Endothelial cell (in vitro differentiated cells): ENCODE measurements around the gene MAPKAPK5. TPM values are rescaled to one million over a fixed set of nuclear protein-coding genes. Genes with fewer than 3 reads are reported as not detected.

Experiments used
- DNase-seq: peaks from one replicate; pipeline ENCODE4 v3.0.0; 2021; ENCODE audit warnings: low spot score
- H3K27ac Mint-ChIP-seq: one replicate; pipeline ENCODE4 v1.8.0; 2021; ENCODE audit warnings: mixed read lengths, inconsistent platforms; ENCODE audit not compliant: unreplicated experiment
- H3K27me3 Mint-ChIP-seq: one replicate; pipeline ENCODE4 v1.8.0; 2021; ENCODE audit warnings: mild to moderate bottlenecking, moderate library complexity, mixed read lengths, inconsistent platforms; ENCODE audit not compliant: unreplicated experiment
- H3K36me3 Mint-ChIP-seq: one replicate; pipeline ENCODE4 v1.8.0; 2021; ENCODE audit warnings: mild to moderate bottlenecking, low read depth, mixed read lengths, inconsistent platforms; ENCODE audit not compliant: unreplicated experiment
- H3K4me1 Mint-ChIP-seq: one replicate; pipeline ENCODE4 v1.8.0; 2021; ENCODE audit warnings: mild to moderate bottlenecking, mixed read lengths, inconsistent platforms; ENCODE audit not compliant: unreplicated experiment
- H3K4me3 Mint-ChIP-seq: one replicate; pipeline ENCODE4 v1.8.0; 2021; ENCODE audit warnings: mild to moderate bottlenecking, mixed read lengths, inconsistent platforms; ENCODE audit not compliant: unreplicated experiment
- H3K9me3 Mint-ChIP-seq: one replicate; pipeline ENCODE4 v1.8.0; 2021; ENCODE audit warnings: mixed read lengths, inconsistent platforms; ENCODE audit not compliant: unreplicated experiment
- total RNA-seq: library from RNA; stranded (reverse); fragmentation: NEBNext Ultra II Directional; extraction: Animal tissue kit (Norgen Biotek cat#: 25700); gene quantifications from one replicate; pipeline ENCODE4 v1.2.1, GENCODE V29; 2021; ENCODE audit not compliant: unreplicated experiment
- TF ChIP-seq, protein P1 (sequence below): fragments of 200-600 bp; sonication (generic); IDR thresholded peaks from one replicate; pipeline ENCODE4 v1.5.0; 2021; ENCODE audit warnings: antibody characterized with exemption; ENCODE audit not compliant: unreplicated experiment

The MAPKAPK5 gene
- total RNA-seq, 1 donor from 2014 or later = 48.8 TPM

DNA sequence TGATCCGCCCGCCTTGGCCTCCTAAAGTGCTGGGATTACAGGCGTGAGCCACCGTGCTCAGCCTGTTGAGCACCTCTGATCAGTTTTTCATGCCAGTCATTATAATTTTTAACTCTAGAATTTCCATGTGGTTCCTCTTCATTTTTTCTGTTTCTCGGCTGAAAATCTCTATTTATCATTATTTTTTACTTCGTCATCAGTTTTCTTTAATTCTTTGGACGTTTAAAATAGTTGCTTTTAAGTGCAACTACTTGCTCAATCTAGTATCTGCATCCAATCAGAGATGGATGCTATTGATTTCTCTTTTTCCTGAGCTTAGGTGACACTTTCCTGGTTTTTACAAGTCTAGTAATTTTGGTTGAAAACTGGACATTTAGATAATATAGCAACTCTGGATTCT, 16.8 kb downstream of the MAPKAPK5 start:
- peaks cover 3% of the 10 kb centered on the region for H3K27me3 Mint-ChIP-seq
- H3K9me3 Mint-ChIP-seq = no peaks in the 10 kb centered on the region
- no peak for DNase-seq
- no peak overlapping the region for H3K27ac Mint-ChIP-seq
- H3K36me3 Mint-ChIP-seq = peaks cover 7% of the 10 kb centered on the region
- no peak overlapping the region for H3K4me3 Mint-ChIP-seq
- TF ChIP-seq, protein P1, sequence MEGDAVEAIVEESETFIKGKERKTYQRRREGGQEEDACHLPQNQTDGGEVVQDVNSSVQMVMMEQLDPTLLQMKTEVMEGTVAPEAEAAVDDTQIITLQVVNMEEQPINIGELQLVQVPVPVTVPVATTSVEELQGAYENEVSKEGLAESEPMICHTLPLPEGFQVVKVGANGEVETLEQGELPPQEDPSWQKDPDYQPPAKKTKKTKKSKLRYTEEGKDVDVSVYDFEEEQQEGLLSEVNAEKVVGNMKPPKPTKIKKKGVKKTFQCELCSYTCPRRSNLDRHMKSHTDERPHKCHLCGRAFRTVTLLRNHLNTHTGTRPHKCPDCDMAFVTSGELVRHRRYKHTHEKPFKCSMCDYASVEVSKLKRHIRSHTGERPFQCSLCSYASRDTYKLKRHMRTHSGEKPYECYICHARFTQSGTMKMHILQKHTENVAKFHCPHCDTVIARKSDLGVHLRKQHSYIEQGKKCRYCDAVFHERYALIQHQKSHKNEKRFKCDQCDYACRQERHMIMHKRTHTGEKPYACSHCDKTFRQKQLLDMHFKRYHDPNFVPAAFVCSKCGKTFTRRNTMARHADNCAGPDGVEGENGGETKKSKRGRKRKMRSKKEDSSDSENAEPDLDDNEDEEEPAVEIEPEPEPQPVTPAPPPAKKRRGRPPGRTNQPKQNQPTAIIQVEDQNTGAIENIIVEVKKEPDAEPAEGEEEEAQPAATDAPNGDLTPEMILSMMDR = no peak
- no peaks in the 10 kb centered on the region for H3K4me1 Mint-ChIP-seq

DNA sequence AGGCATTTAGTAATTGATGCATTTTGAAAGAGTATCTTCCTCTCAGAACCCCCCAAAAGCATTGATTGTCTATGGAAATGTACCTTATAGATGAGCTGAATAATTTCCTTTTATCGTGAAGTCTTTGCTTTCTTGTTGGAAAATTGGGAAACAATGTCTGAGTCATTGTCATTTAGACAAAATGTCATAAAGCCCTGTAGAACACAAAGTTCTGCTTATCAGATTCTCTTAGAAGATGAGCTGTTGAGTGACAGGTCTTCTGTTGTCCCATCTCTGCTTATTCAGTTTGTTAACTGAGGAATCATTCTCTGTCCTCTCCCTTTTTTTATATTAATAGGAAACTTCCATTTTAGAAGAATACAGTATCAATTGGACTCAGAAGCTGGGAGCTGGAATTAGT, 22.9 kb downstream of the MAPKAPK5 start:
- Mint-ChIP-seq H3K27me3 (peaks cover 3% of the 10 kb centered on the region), H3K9me3 (no peaks in the 10 kb centered on the region), H3K4me3 (no peak overlapping the region), H3K36me3 (peaks cover 17% of the 10 kb centered on the region), H3K27ac (no peak overlapping the region), H3K4me1 (peaks cover 2% of the 10 kb centered on the region)
- TF ChIP-seq, protein P1 = no peak
- no peak for DNase-seq

DNA sequence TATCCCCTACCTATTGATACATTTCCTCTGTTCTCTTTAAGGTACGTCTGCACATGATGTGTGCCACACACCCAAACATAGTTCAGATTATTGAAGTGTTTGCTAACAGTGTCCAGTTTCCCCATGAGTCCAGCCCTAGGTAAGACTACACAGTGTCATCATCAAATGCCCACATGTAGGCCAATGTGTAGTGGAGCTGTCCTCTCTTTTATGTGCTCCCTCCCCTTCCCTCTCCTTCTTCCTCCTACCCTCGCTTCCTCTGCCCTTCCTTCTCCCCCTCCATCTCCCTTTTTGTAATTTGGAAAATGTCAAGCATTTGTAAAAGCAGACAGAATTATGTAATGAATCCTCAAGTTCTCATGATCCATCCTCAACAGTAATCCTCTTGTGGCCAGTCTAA, 25.5 kb downstream of the MAPKAPK5 start:
- Mint-ChIP-seq H3K27ac (no peak overlapping the region), H3K36me3 (peaks cover 36% of the 10 kb centered on the region), H3K9me3 (no peaks in the 10 kb centered on the region), H3K27me3 (peaks cover 3% of the 10 kb centered on the region), H3K4me3 (no peak overlapping the region), H3K4me1 (peaks cover 2% of the 10 kb centered on the region)
- DNase-seq = no peak
- TF ChIP-seq, protein P1 = no peak

DNA sequence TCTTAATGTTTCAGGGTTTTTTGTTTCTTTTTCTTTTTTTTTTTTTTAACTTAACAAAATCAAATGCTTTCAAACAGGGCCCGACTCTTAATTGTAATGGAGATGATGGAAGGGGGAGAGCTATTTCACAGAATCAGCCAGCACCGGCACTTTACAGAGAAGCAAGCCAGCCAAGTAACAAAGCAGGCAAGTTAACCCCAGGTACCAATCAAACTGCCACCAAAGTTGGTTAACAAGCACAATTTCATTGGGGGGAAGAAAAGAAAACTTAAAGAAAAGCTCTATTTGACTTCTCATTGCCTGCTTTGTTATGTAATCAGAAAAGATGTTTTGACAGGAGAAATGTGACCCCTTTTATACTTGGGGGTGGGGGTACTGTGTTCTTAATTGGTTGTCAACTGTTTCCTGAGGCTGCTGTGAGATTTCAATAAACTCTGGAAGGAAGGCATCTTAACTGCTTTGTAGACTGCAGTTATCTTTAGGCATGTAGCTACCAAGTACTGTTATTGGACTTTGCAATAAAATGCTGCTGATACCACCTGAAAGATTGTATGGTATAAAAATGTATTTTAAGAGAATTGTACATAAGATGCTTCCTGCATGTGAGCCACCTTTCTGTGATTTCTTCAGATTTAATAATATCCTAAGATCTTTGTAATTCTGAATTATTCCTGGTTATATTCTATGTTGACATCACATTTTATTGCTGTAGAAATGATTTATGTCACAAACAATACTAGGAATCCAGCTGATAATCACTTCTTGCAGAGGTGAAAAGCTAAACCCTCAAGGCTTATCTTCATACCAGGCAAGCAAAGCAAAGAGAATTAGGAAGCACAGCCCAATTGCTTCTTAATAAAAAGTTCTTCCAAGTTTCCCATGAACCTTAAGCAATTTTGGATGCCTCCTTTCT, 26.9 kb downstream of the MAPKAPK5 start:
- Mint-ChIP-seq H3K27me3 (no peaks in the 10 kb centered on the region), H3K27ac (no peak overlapping the region), H3K36me3 (peaks cover 37% of the 10 kb centered on the region), H3K9me3 (no peaks in the 10 kb centered on the region), H3K4me3 (no peak overlapping the region), H3K4me1 (peaks cover 2% of the 10 kb centered on the region)
- TF ChIP-seq, protein P1 = no peak
- DNase-seq = no peak

DNA sequence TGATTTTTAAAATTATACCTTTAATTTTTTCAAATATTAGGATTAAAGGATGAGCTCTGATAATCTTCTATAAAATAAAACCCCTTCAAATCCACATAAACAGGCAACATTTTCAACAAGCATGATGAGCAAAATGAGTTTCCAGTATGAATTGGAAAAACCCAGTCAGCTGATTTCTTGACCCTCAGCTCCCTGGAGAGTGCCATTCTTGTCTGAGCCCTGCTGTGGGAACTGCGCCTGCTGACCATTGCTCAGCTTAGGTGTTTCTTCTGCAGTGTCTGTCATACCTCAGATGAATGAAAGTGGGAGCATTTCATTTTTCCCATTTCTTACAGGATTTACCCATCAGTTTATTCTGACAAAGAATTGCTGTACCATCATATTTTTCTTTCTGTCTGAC, 27.6 kb downstream of the MAPKAPK5 start:
- TF ChIP-seq, protein P1 = no peak
- H3K4me3 Mint-ChIP-seq = no peak overlapping the region

More for the DNA sequence above, 27.6 kb downstream of the MAPKAPK5 start:
- Mint-ChIP-seq H3K4me1 (peaks cover 2% of the 10 kb centered on the region), H3K9me3 (no peaks in the 10 kb centered on the region), H3K36me3 (peaks cover 37% of the 10 kb centered on the region), H3K27me3 (no peaks in the 10 kb centered on the region), H3K27ac (no peak overlapping the region)
- DNase-seq = no peak
